22Rv1 (cell line): Measurements from ENCODE around the gene SNAPIN.

Experiments used
- ZFX ChIP-seq: fragments of 450-650 bp; IDR thresholded peaks from 2 replicates; pipeline ENCODE4 v1.6.1; 2017; ENCODE audit warnings: antibody characterized with exemption, borderline replicate concordance
- TF ChIP-seq, protein P1 (sequence below): fragments of 450-650 bp; IDR thresholded peaks from 2 replicates; pipeline ENCODE4 v1.5.1; 2017; ENCODE audit warnings: mild to moderate bottlenecking

DNA sequence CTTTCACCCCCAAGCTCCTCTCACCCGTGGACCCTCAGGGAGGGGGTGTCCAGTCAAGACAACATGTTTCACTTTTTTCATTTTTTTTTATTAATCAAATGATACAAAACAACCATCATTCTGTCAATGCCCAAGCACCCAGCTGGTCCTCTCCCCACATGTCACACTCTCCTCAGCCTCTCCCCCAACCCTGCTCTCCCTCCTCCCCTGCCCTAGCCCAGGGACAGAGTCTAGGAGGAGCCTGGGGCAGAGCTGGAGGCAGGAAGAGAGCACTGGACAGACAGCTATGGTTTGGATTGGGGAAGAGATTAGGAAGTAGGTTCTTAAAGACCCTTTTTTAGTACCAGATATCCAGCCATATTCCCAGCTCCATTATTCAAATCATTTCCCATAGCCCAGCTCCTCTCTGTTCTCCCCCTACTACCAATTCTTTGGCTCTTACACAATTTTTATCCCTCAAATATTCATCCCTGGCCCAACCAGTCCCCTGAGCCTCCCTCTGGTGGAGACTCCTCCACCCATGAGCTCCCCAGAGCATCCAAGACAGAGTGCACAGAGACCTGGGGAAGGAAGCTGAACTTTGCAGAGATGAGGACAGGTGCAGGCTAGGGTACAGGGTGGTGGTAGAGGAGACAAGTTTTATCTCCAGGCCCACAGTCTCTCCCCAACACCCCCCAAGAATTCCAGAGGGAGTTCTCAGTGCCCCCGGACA lies 44.2 kb upstream of the SNAPIN start:
- TF ChIP-seq ZFX, result no peak
- TF ChIP-seq, protein P1, sequence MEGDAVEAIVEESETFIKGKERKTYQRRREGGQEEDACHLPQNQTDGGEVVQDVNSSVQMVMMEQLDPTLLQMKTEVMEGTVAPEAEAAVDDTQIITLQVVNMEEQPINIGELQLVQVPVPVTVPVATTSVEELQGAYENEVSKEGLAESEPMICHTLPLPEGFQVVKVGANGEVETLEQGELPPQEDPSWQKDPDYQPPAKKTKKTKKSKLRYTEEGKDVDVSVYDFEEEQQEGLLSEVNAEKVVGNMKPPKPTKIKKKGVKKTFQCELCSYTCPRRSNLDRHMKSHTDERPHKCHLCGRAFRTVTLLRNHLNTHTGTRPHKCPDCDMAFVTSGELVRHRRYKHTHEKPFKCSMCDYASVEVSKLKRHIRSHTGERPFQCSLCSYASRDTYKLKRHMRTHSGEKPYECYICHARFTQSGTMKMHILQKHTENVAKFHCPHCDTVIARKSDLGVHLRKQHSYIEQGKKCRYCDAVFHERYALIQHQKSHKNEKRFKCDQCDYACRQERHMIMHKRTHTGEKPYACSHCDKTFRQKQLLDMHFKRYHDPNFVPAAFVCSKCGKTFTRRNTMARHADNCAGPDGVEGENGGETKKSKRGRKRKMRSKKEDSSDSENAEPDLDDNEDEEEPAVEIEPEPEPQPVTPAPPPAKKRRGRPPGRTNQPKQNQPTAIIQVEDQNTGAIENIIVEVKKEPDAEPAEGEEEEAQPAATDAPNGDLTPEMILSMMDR, result no peak
